OCI-LY1 (cell line): ENCODE measurements around the gene GOLIM4.

Source experiments
- EZH2 ChIP-seq: fragments of 200-600 bp; sonication (generic), shearing (Covaris generic); IDR thresholded peaks from 2 replicates; pipeline ENCODE4 v1.8.0; 2017; ENCODE audit warnings: borderline replicate concordance, mixed run types, mild to moderate bottlenecking, antibody characterized with exemption, low read length, moderate library complexity, mixed read lengths
- TF ChIP-seq, protein P1 (sequence below): fragments of 200-600 bp; sonication (generic), shearing (Covaris generic); IDR thresholded peaks from 2 replicates; pipeline ENCODE4 v1.5.1; 2017; ENCODE audit warnings: mild to moderate bottlenecking, antibody characterized with exemption, low read length, moderate library complexity, mixed read lengths

DNA sequence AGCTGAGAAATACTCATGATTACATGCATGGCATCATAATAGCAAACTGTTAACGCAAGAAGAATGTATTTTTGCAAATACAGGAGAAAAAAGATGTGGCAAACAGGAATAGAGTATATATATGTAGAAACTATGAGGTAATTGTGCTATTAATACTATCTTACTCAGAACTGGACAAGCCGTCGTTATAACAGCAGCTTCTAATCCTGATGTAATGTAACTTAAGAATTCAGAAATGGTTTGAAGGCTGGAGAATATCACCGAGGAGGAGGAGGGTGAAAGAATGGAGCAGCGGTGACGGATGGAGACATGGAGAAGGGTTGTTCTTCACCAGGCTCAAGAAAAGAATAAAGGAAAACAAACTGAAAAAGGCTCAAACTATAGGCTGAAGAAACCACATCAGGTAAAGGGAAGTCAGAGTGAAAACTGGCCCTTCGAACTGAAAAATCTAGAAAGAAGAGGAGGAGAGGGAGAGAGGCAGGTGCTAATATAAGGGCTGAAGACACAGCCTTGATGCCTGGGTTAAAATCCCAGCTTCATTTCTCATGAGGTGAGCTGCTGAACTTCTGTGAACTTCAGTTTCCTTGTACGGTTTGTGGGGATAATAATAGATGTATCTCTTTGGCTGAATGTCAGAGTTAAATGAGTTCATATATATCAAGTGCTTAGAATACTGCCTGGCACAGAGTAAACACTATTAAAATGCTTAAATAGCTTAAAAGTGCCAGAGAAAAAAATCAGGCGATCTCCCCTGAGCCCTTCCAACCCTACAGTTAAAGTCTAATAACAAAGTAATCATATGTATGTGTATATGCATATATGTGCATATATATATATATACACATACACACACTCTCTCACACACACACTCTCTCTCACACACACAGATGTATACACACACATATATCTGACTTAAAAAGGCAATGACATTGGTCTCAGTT, 43.9 kb downstream of the GOLIM4 start:
- TF ChIP-seq, protein P1, sequence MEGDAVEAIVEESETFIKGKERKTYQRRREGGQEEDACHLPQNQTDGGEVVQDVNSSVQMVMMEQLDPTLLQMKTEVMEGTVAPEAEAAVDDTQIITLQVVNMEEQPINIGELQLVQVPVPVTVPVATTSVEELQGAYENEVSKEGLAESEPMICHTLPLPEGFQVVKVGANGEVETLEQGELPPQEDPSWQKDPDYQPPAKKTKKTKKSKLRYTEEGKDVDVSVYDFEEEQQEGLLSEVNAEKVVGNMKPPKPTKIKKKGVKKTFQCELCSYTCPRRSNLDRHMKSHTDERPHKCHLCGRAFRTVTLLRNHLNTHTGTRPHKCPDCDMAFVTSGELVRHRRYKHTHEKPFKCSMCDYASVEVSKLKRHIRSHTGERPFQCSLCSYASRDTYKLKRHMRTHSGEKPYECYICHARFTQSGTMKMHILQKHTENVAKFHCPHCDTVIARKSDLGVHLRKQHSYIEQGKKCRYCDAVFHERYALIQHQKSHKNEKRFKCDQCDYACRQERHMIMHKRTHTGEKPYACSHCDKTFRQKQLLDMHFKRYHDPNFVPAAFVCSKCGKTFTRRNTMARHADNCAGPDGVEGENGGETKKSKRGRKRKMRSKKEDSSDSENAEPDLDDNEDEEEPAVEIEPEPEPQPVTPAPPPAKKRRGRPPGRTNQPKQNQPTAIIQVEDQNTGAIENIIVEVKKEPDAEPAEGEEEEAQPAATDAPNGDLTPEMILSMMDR = no peak
- no peak for TF ChIP-seq EZH2
